CD4-positive, alpha-beta T cell treated with Interleukin-10 for 1 hour (primary cell): ENCODE measurements around the gene ACTR3.
A peak's percentile ranks its signal among the peaks of the same experiment; 100 is the strongest.

Experiments used
- DNase-seq: peaks from one replicate; pipeline ENCODE4 v3.0.0-alpha.2; 2020

Gene ACTR3

DNA sequence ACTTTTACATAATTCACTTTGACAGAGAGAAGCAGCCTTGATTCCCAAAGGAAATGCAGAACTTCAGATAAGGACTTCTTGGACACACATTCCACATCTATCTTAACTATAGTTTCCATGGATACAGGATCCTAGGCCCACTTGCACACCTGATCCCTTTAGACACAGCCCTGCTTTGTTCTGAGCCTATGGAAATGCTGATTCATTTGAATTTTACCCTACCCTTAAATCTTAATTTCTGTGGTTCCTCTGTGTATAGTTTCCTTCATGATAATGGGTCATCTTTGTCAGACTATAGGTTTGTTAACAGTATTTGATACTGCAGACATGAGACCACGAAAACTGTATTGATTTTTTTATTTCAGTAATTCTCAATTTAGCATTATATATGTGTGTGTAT, 77.4 kb downstream of the ACTR3 start:
- DNase-seq: no peak

DNA sequence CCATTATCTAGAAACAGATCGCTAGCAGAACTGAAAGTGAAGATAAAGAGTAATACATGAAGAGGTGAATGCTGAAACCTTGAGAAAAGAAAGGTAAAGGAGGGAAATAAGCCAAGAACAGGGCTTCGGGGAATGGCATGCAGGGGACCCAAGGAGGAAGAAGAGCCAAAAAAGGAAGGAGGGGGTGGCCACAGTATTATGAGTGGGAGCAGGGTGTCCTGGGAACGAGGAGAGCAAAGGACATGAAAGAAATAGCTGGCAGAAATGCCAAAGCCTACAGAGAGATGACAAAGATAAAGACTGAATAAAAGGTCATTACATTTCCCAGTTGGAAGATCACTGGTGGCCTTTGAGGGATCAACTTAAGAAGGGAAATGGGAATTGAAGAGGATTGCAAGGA, 82.9 kb downstream of the ACTR3 start:
- DNase-seq: no peak

GRCh38 chr2:113973810-113974209, 83.9 kb downstream of the ACTR3 start:
- no peak for DNase-seq

- no peak for DNase-seq
Measured at GRCh38 chr2:113974727-113975126, 84.8 kb downstream of the ACTR3 start.

DNA sequence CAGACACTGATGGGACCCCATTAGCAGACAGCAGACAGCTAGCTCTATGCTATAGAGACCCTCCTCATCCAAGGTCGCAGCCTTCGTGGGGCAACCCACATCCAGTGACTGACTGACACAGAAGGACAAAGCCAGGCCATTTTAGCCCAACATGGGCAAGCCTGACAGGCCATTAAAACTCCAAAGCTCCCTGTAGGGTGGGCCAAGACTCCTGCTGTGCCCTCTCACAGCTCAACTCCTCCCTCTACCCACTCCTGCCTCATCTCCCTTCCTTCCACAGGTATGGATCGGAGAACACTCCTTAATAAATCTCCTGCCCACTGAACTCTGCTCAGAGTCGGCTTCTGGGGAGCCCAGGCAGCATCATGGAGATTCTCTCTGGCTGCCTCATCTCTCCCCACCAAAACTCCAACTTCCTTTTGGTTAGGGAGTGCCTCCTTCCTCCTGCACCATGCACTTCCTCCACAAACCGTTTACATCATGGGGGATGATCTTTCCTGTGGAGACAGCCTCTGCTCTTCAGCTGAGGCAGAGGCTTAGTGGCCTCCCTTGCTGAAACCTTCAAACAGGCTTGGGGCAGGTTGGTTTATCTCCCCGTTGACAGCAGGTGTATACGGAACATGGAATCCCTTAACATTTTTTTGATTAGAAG, 86.5 kb downstream of the ACTR3 start:
- DNase-seq: no peak

GRCh38 chr2:113977060-113977659, 87.3 kb downstream of the ACTR3 start:
- DNase-seq: no peak

DNA sequence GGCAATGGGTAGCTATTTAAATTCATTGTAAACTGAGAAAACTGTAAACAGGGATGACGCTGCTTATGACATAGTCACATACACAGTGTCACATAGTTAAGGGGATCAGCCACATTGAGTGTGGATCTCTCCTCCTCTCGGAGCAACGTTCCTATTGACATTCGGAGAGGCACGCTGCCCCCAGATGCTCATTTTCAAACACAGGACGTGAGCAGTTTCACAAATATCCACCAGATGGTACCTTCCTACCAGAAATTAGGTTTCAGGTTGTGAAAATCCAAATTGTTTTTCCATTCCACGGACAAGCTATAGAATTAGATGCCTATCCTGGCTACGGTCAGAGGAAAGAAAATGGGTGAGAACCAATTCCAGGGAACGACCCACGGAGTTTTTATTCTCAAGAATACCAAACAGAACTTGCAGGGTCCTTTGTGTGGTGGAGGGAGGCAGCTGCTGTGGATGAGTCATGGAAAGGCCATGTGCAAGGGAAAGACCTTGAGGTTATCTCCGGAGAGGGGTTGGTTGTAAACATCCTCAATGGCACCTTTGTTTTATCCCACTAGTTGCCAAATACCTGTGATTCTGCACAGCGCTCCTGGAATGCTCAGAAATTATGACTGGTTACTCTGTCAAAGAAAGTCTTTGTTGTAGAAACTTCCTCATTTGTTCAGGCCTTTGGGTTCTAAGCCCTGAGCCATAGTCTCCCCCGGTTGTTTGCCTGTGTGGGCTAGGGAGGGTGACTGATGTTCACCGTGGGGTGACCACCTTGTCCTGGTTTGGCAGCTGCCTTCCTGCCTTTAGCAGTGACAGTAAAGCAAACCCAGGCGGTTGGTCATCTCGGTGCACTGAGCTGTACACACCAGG, 88.0 kb downstream of the ACTR3 start:
- DNase-seq: no peak

DNA sequence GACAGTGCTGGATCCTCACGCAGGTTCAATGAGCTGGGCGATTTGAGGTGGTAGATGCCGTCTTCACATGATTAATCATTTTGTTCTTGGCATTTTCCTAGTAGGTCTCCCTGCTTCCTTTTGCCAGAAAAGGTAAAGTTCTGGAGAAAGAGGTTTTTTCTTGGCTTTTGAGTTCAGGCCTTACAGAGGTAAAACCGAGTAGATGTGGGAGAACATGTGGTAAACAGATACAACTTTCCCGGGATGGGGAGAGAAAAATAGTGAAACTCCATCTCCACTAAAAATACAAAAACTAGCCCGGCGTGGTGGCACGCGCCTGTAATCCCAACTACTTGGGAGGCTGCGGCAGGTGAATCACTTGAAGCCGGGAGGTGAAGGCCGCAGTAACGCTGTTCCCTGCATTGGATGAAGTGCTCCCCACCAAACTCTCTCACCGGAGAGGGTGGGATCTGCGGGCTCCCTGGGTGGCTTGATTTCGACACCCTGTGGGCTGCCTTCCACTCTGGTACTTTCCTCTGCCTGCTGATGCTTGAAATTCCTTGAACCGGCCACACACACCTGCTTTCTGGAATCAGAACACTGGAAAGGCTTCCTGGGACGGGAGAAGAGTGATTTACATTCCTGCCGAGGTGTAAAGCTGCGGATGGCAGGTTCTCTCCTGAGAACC, 88.8 kb downstream of the ACTR3 start:
- no peak for DNase-seq

GRCh38 chr2:113979191-113980128, 89.6 kb downstream of the ACTR3 start:
- peak; percentile 18 for DNase-seq

- DNase-seq: no peak
Measured at GRCh38 chr2:113980946-113981345, 91.1 kb downstream of the ACTR3 start.

DNA sequence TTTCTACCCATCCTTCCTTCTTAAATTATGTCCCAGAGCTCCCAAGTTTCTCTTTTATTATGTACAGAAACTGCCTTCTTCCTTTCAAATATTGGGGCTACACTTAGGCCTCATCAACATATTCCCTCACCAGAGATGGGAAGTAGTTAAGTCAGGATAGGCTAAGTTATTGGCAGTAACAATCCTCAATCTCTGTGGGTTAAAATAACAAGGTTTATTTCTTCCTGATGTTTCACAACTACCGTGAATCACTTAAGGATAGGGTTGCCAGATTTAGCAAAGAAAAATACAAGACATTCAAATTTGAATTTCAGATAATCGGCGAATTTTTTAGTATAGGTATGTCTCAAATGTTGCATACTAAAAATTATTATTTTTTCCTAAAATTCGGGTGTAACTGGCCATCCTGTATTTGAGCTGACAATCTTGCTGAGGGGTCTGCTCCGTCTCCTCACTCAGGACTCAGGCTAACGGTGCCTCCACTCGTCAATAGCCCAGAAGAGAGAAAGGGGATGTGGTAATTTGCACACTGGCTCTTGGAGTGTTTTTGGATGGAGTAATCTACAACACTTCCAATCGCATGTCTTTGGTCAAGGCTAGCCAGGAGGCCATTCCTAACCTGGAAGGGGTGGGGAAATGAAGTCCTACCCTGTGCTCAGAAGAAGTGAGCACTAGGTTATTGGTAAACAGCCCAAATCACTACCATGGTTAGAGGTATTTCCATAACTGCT, 91.7 kb downstream of the ACTR3 start:
- no peak for DNase-seq

DNA sequence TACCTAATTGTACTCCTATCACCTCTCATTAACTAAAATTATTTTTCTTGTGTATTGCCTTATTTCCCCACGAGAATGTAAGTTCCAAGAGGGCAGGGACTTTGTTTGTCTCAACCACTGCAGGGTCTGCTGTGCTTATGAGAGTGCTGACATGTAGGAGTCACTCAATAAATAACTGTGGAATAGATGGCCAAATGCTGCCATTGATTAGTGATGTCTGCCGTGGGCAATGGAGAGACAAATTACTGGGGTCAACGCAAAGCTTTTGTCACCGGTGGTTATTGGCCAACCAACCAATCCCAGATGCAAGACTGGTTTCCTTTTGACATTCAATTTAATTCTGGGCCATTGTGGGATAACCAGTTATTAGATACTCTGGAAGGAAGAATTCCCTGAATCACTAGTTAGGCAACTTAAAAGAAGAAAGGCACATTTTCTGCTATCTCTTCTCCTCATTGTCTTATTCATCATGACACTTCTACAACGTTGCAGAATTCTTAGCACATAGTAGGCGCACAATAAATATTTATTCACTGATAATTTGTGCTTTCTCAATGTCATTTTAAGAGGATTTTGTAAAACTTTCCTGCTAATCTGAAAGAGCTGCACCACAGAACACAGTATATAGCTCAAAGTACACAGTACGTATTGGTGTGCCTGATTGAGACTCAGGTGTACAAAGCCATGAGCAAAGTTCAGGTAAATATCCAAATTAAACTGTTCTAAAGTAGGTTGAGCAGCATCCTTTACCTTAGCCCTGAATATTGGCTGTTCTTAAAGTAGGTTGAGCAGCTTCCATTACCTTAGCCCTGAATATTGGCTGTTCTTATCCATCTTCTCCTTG, 95.9 kb downstream of the ACTR3 start:
- DNase-seq: no peak

DNA sequence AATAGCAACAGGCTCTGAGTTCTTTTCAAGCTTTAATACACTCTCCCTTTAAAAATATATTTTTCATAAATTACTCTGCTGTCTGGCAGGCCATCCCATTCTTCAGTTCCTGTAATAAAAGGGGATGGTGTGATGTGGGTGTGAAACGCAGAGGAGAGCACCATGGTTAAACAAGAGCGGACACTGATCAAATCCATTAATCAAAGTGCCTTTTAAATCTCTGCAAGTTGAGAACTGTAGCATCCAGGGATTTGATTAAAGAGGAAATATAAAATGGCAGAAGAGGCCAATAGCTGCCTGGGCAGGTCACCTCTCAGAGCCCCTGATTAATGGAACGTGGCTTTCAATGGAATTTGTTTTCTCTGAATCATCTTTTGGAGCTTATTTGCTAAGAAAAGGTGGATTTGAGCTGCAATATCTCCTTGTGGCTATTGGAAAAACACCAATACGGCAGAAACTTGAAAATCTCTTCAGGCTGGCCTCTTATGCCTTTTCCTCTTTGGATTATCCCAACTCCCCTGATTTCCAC, 96.9 kb downstream of the ACTR3 start:
- no peak for DNase-seq

GRCh38 chr2:113992090-113992489, 102.2 kb downstream of the ACTR3 start:
- DNase-seq: no peak

- DNase-seq: no peak
Measured at GRCh38 chr2:113996671-113997594, 107.0 kb downstream of the ACTR3 start.

- no peak for DNase-seq
Measured at GRCh38 chr2:114001152-114001551, 111.3 kb downstream of the ACTR3 start.

DNA sequence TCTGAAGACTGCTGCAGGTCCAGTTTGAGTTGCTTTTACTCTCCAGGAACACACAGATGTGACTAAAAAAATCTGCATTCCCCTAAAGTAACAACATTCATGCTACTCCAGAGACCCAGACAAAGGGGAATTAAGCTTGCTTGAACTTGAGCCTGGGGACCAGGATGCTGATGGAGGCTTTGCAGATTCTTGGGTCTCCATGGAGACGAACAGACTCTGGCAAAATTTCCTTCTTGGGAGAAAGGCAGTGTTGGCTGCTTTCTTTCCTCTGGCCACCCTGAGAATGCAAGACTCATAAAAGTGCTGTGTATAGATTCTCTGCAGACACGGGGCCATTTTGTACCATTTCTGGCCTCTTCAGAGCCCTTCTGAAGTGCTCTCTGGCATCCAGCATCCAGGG, 112.0 kb downstream of the ACTR3 start:
- no peak for DNase-seq

DNA sequence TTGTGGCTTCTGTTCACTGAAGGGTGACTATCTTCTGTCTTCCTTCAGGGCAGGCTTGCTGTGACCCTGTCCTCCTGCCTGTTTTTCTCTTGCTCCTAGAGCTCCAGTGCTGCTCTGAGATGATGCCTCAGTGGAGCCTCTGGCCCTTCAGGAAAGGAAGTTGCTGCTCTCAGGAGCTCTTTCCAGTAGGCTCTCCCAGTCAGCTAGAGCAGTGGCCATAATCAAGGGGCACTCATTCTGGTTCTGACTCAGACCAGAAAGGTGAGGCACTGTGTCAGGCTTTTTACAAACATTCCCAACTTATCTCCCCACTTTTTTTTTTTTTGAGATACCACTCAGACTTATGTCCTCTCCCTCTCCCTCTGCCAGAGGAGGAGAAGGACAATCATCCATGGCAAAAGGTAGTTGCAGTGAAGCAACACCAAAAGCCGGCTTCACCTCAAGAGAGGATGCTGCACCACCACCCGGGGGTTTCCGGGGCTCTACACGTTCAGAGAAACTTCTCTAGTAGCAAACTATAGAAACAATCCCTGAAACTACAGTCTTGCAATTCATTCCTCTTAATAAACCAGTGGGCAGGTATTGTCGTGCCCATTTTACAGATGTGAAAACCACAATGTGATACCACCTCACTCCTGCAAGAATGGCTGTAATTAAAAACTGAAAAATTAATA, 115.4 kb downstream of the ACTR3 start:
- DNase-seq: no peak

GRCh38 chr2:114006460-114006859, 116.6 kb downstream of the ACTR3 start:
- DNase-seq: no peak
